HG03520 (cell line): ENCODE data around the gene STRIP1.
A peak's percentile ranks its signal among the peaks of the same experiment; 100 is the strongest.

Source experiments
- ATAC-seq: cut with Tn5 transposase; IDR thresholded peaks from one replicate; pipeline ENCODE4 v1.9.1; 2021; ENCODE audit warnings: mild to moderate bottlenecking, moderate library complexity; ENCODE audit not compliant: unreplicated experiment

STRIP1 gene, protein sequence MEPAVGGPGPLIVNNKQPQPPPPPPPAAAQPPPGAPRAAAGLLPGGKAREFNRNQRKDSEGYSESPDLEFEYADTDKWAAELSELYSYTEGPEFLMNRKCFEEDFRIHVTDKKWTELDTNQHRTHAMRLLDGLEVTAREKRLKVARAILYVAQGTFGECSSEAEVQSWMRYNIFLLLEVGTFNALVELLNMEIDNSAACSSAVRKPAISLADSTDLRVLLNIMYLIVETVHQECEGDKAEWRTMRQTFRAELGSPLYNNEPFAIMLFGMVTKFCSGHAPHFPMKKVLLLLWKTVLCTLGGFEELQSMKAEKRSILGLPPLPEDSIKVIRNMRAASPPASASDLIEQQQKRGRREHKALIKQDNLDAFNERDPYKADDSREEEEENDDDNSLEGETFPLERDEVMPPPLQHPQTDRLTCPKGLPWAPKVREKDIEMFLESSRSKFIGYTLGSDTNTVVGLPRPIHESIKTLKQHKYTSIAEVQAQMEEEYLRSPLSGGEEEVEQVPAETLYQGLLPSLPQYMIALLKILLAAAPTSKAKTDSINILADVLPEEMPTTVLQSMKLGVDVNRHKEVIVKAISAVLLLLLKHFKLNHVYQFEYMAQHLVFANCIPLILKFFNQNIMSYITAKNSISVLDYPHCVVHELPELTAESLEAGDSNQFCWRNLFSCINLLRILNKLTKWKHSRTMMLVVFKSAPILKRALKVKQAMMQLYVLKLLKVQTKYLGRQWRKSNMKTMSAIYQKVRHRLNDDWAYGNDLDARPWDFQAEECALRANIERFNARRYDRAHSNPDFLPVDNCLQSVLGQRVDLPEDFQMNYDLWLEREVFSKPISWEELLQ

DNA sequence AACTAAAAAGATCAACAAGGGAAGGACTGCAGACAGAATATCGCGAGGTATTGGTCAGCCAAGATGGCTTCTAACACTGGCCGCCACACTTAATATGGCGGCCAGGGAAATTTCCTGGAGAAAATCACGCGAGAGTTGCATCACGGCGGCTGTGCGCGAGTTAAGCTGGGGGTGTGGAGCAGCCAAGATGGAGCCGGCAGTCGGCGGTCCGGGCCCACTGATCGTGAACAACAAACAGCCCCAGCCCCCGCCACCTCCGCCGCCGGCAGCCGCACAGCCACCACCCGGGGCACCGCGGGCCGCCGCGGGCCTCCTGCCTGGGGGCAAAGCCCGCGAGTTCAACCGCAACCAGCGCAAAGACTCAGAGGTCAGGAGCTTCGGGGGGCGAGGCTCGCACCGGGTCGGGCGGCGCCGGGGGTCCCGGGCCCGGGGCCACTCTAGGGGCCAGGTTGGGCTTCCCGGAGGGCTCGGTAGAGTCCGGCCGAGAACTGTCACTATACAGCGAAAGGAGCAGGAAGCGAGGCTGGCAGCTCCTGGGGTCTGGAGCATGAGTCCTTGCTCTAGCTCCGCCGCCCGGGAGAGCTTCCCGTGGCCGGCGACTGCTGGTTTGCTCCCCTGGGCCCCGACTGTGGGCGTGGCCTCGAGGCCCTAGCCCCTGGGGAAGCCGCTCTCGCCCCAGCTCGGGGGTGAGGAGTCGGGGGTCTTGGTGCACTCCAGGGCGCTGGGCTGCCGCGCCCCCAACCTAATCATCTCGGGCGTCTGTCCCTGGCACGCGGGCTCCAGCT, at the start of gene STRIP1:
Gene STRIP1 (plus strand): TSS at position 174 of the 785 bp plus-strand sequence. CDS start 14 bp downstream, at position 188.
- ATAC-seq, result peak; percentile 68

DNA sequence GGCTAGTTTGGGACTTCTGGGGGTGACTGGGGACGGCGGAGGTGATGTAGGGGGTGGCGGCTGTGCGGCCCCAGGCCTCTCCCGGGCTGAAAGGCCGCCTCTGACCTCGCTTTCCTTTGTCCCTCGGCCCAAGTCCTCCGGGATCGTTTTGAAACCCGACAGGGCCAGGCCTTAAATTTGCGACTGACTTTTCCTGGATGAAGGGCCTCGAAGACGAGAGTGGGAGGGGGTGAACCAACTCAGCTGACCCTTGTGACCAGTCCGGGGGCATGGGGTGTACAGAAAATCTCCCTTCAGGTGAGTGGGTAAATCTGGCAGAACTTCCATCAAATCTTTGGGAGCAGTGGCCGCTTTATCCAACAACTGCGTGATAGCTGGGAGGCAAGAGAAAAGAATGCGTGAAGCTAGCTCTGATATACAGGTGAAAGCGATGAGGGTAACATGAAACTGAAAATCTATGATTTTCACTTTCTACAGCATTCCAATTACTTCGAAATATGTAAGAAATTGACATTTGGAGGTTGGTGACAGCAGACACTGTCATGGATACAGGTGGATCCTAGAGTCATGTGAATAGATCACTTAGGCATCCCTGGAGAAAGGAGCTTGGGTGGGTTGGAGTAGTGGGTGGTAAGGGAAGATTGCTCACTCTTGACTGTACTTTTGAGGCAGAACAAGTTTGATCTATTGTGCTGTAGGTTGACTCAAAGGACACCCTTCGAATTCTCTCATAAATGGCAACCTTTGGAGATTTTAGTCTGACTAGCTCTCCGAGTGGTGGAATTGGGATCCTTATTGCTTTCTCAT, 49.0 kb upstream of the STRIP1 start:
- ATAC-seq, result no peak

DNA sequence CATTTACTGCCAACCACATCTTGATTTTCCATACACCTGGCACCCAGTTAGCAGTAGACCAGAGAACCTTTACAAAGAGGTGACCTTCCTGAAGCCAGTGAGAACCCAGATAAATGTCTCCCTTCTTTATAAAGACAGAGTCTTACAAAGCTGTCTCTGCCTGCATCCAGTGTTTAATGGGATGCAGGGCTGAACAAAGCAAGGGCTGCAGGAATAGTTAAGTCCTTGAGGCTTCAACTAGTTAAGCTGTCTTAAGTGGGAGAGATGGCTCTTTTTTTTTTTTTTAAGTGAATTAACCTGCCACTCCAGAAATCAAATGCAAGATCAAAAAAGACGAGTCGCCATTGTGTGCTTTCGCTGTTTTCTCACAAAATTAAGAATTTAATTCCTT, 48.4 kb upstream of the STRIP1 start:
- ATAC-seq, result no peak

DNA sequence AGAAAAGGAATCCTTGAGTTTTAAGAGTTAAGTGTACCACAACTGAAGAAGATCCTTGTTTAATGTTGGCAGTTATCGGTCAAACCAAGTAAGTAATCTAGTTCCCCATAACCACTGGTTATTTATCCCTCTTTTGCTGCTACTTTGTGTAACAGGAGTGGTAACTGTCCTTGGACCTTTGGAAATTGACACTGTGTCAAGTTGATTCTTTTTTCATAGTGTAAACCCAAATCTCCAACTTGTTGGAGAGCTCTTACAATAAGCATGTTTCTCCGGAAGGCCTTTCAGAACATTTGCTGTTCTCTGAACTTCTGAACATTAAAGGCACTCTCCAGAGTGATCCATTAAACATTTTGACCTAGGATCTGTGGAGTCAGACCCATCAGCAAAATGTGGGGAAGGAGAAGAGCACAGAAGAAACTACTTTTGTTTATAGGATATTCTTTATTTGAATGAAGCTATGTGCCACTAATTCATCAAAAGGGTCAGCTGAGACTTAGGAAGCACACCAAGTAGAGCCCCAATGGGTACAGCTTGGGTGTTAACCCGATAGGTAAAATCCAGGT, 46.0 kb upstream of the STRIP1 start:
- no peak for ATAC-seq

DNA sequence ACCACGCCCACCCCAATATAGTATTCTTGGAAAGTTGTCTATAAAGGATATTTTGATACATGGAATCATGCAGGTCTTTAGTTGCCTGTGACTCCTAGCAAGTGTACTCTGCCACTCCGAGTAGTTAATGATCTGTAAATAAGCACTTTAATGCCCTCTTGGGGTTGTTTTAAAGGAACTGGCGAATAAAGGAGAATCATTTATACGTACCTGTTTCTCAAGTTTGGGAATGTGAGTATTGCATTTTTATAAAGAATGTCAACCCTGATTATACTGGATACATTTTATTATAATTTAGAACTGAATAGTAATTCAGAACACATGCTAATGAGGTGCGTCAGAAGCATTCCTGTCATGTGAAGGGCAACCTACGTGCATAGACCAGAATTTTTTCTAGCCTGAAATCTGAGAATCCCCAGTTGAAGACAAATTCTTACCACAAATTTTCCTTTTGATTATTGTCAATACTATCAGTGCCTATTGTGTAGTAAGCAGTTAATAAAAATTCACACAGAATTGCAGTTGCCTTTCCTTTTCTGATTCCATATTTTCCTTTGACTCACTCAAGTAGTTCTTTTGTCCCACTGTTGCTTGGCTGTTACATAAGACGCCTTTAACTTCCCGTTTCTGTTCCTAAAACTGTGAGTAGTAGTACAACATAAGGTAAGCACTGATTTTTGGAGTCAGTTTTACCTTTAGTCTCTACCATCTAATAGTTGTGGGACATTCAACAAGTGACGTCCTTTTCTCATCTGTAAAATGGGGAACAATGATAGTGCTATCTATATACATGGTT, 44.7 kb upstream of the STRIP1 start:
- ATAC-seq, result no peak

DNA sequence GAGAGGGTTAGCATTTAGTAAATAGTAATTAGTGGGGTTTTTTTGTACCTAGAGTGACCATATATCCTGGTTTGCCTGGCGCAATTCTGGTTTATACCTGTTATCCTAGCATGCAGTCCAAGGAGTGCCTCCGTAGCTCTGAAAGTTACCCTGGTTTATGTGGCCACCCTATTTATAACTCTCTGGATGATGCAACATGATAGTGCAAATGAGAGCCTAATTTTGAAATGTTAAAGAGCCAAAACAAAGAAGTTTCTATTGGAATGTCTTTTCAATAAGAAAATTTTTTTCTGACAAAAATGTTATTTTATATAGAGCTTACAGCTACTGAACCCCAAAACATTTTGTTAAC, 44.1 kb upstream of the STRIP1 start:
- ATAC-seq, result no peak

DNA sequence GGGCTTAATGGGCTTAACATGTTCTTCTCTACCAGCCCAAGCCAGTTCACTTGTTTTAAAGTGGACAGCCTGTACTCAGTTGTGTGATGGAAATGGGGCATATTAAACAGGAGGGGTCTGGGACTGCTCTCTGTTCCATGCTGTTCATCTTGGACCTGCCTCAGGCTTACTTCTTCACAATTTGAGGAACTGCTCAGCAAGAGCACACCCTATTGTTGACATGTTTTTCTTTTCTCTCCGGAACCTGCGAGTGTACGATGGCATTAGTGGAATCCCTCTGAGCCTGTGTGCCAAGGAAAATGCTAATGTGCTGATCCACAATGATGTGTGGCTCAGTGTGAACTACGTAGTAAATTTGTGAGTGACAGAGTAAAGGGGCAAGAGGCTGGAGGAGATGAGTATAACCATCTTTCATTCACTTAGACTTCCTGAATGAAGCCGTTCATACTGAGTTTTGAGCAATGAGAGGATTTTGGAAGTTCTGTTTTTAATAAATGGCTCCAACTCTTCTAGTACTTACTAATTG, 43.0 kb upstream of the STRIP1 start:
- ATAC-seq, result no peak

DNA sequence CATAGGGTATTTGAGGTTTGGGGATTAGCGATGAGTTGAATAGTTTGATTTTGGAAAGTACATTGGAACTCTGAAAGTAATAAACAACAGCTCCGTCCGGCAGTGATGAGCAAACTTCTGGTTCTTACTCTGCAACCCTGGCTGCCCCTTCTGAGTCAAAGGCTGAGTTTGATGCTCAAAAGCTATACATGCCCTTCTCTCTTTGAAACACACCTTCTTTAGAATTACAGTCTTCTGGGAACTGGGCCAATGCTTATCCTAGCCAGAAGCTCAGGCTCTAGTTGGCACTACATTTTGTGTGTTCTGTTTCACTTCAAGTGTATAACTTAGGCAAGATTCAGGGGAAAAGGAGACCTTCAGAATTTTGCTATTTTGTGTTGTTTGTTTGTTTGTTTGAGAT, 40.5 kb upstream of the STRIP1 start:
- no peak for ATAC-seq

DNA sequence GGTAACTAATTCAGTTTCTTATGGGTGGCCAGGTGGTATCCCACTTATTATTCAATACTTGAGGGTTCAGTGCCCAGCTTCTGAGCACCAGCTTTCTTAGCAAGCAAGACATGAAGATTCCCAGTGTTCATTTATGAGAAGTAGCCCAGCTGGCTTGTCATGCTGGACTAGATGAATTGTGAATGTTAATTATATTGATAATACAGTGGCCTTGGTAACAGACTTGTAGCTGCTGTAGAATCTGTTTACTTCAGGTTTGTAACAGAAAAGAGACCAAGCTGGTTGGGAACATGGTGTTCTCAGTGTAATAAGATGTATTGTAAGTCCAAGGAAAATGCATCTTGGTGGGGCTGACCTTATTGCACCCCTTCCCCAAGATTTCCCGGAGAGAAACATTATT, 39.8 kb upstream of the STRIP1 start:
- ATAC-seq, result no peak

DNA sequence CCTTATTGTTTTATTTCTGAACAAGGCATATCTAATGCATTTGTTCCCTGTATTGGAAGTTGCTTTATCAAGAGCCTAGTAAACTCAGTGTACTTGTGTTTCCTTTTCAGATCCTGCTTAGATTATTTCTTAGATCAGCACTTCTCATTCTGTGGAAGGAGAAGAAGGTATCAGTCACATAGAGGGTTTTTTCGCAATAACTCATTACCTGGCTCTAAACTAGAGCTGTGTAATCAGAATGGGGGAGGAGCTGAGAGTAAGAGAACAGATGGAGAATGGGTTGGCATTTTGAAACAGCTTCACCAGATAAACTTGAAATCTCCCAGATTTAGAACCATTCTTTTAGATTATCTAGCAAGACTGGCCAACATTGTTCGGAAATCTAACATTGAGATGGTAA, 38.9 kb upstream of the STRIP1 start:
- ATAC-seq, result no peak

DNA sequence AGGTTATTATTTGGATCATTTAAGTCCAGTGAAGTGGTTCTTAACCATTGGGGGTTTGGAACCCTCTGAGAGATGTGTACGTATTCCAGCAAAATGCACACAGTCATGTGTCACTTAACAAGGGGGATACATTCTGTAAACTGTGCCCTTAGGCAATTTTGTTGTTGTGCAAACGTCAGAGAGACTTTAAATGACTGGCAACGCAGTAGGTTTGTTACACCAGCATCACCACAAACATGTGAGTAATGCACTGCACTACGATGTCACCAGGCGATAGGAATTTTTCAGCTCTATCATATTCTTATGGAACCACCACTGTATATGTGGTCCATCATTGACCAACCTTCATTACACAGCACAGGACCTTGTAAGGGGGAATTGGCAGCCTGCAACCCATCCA, 37.9 kb upstream of the STRIP1 start:
- no peak for ATAC-seq

DNA sequence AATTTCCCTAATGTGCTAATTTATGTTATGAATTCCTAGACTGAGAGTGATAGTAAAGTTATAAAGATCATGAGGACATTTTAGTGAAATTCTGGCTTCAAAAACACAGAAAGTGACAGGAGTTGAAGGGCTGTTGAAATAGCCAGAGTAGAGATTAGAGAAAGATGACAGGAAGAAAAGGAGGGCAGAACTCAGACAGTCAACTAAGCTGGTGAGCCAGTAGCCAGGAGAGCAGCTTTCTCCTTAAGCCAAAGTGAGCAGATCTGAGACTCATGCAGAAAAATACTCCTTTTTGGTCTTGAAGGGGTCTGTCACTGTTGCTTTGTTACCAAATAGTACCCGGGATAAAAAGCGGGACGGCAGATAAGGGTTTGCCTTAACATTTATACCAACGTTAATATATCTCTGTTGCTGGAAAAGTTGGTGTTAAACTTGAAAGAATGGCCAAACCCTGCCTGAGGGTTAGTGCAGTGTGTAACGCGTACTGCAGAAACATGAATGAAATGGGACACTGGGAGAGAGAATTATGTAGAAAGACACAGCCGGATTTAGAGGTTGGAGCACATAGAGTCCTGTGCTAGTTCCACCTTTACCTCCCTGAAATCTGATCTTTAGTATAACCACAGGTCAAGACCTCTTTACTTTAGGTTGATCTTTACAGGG, 37.1 kb upstream of the STRIP1 start:
- ATAC-seq, result no peak

DNA sequence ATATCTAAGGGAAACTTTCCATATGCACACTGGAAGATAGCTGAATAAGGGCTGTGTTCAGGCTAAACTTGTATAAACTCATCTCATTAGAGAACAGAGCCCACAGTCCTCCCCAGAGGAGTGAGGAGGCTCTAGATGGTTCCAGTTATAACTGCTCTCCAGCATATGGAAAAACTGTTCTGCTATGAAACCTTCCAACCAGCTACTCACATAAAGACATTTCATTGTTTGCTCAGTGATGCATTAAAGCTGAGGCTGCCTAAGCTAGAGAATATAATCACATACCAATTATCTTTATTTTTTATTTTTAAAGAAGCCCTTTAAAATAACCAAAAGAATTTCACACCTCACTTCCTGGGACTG, 36.6 kb upstream of the STRIP1 start:
- ATAC-seq, result no peak

DNA sequence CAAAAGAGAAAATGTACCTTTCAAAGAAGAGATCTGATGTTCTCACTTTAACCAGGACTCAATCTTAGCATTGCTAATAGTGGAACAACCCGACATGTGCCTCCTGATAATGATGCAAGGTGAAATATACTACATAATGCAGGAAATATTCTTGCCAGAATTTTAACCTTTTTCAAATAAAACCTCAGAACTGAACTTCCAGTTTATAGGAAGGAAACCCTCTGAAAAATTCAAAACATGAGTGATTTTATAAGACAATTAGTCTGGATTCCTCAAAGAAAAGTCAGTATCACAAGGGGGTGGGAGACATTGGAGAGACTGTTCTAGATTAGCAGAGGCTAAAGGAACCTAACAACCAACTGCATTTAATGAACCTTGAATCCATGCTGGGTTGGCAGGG, 31.7 kb upstream of the STRIP1 start:
- no peak for ATAC-seq

DNA sequence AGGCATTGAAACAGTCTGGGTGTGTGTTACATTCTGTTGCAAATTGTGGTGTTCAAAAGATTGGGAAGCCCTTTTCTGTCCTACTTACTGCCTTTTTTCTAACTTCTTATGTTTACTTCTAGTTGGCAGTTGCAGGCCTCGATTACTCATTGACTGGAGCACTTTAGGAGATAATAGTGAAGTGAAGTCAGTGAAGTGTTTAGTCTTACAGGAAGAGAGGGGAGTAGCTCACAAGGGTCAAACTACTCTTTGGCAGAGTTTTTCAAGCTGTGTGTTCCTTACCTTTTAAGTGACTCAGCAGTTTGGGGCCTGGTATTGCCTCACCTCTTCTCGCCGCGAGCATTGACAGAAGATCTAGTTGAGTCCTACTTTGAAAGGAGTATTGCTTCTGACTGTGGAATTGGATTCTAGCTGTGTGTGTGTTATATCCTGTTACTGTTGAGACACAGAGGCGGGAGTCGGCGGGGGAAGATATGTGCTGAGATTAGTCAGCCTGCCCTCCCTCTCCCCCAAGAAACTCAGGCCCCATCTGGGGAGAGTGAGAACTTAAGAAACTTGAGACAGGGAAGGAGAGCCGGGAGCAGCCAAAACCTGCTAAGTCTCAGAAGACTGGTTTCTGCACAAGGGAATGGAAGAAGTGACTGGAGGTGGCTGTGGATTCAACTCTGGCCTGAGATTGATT, 30.5 kb upstream of the STRIP1 start:
- peak; percentile 64 for ATAC-seq

DNA sequence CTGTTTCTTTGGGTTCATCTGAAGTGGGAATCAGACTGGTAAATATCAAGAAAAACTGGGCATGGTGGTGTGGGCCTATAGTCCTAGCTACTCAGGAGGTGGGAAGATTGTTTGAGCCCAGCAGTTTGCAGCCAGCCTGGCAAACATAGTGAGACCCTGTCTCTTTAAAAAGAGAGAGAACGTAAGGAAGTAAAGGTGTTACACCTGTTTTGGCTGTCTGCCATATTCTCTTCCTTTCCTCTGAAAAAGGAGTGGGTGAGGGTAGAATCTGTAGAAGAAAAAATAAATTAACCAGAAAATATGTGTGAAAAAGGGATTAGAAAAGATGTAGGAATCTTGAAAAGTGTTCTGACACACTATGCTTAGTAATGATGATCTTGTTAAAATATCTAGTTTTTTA, 29.8 kb upstream of the STRIP1 start:
- ATAC-seq, result no peak

DNA sequence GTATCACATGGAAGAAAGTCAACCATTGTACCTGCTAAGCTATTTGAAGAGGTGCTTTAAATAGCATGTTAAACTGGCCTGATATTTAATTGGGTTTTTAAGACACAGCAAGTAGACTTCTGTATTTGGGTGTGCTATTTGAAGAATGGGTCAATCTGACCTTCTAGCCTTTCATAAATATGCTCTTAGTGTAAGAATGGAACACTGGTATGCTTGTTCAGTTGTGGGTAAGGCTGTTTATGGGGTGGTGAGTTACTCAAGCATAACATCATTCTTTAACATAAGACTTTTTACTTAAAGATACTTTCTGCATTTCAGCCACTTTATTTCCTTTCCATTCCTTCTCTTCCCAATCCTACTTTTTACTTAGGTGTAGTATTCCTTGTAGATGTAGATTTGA, 28.5 kb upstream of the STRIP1 start:
- no peak for ATAC-seq

DNA sequence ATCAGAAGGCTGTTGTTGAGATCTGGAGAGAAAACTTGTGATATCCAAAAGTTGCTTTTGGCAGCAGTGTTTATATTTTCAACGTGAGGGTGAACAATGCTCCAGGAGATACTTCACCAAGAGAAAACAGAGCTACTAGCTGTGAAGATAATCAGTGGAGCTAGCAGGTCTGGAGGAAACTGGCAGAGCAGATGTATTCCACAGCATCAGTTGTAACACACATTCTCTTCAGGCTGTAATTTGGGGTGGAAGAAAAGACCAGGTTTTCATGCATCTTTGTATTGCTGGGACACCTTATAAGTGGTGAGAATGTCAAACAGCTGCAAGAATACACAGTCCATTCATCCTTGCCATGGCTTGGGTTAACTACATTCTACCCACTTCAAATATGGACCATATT, 27.9 kb upstream of the STRIP1 start:
- no peak for ATAC-seq
